ENCODE measurements around the gene RCSD1. TPM values are rescaled to one million over a fixed set of nuclear protein-coding genes. Genes with fewer than 3 reads are reported as not detected.

RCSD1 gene
- total RNA-seq, 4 donors from 2014 or later, result 7.1 to 14.2 (median 10.8) TPM

DNA sequence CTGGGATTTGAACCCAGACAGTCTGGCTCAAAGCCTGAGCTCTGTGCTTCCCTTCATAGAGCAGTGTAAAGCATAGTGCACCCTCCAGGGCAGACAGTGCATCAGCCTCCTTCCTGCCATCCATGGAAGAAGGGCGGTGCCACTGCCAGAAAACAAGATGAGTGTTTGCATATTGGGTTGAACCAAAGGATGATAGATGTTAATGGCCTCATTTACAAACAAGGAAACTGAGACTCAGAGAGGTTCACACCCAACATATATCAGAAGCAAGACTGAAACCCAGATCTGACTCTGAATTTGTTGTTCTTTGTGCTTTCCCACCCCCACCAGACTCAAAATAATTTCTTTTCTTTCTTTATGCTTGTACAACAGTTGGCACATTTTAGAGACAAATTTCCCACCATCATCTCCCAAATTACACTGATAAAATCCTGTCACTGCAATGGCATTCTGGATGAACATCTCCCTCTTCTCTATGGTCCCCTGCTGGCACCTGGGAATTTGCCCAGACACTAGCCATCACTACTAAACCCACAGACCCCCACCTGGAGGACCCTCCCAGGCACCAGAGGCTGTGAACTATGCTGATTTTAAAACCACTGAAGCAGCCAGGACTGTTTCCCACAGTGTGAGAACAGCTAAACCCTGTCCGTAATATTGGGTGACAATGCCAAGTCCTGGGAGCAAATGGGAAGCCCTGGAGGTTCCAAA, 46.3 kb downstream of the RCSD1 start:
- H3K9me3 ChIP-seq, result no peaks in the 10 kb centered on the region
- no peaks in the 10 kb centered on the region for H3K36me3 ChIP-seq
- no peak overlapping the region for H3K4me3 ChIP-seq (replicated peaks in 1 of 3)
- no peak for DNase-seq
- H3K4me1 ChIP-seq, result no peaks in the 10 kb centered on the region
- no peaks in the 10 kb centered on the region for H3K27me3 ChIP-seq
- H3K27ac ChIP-seq, result no peak overlapping the region
- TF ChIP-seq, protein P1, sequence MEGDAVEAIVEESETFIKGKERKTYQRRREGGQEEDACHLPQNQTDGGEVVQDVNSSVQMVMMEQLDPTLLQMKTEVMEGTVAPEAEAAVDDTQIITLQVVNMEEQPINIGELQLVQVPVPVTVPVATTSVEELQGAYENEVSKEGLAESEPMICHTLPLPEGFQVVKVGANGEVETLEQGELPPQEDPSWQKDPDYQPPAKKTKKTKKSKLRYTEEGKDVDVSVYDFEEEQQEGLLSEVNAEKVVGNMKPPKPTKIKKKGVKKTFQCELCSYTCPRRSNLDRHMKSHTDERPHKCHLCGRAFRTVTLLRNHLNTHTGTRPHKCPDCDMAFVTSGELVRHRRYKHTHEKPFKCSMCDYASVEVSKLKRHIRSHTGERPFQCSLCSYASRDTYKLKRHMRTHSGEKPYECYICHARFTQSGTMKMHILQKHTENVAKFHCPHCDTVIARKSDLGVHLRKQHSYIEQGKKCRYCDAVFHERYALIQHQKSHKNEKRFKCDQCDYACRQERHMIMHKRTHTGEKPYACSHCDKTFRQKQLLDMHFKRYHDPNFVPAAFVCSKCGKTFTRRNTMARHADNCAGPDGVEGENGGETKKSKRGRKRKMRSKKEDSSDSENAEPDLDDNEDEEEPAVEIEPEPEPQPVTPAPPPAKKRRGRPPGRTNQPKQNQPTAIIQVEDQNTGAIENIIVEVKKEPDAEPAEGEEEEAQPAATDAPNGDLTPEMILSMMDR (IDR thresholded peaks at IDR 0.05), result no peak
- no peak for TF ChIP-seq POLR2A (IDR thresholded peaks at IDR 0.05)
- WGBS, 2 donors, result 82 to 100% methylated on average over 1 to 2 of the region's 2 CpGs
- intact Hi-C loops (cut with DNase I), result no loop called here

DNA sequence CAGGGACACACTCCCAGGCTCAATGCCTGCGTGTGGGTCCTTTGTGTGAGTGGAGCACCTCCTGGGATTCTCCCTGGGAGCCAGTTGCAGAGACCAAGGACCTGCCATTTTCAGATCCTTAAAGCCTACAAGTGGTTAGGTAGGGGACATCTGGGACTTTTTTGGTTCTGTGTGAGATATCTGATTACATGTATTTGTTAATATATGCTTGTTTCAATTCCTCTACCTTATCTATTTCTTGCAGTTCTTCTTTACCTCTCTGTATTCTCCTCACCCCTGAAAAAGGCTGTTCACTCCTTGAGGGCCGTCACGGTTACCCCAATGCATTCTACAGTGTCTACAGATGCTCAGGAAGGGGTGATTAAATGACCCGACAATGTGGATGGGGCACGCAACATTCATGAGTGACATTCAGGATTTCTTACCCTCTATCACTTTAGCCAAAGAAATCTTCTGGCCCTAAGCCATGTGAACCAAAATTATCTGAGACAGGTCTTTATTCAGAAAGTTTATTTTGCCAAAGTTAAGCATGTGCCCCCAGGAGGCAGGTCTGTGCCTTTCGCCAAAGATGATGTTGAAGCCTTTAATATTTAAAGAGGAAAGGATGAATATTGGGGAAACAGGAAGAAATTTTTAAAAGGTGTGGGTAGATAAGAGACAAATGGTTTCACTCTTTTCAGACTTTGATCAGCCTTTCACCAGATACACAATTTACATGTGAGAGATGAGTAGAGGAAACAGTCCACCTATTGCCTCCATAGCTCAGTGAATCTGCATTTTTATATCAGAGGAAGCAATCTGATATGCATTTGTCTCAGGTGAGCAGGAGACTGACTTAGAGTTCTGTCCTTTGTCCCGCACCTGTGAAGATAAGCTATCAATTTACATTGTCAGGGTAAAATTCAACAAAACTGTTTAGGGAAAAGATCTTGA, 47.1 kb downstream of the RCSD1 start:
- no peak overlapping the region for H3K4me3 ChIP-seq (replicated peaks in 1 of 3)
- no peaks in the 10 kb centered on the region for H3K36me3 ChIP-seq
- 83 to 94% methylated on average over 7 of the region's 7 CpGs for WGBS, 2 donors
- H3K4me1 ChIP-seq, result no peaks in the 10 kb centered on the region
- no peak for DNase-seq
- no peaks in the 10 kb centered on the region for H3K9me3 ChIP-seq
- intact Hi-C loops (cut with DNase I), result no loop called here
- H3K27me3 ChIP-seq, result no peaks in the 10 kb centered on the region
- H3K27ac ChIP-seq, result no peak overlapping the region
- TF ChIP-seq, protein P1 (IDR thresholded peaks at IDR 0.05), result no peak
- no peak for TF ChIP-seq POLR2A (IDR thresholded peaks at IDR 0.05)

DNA sequence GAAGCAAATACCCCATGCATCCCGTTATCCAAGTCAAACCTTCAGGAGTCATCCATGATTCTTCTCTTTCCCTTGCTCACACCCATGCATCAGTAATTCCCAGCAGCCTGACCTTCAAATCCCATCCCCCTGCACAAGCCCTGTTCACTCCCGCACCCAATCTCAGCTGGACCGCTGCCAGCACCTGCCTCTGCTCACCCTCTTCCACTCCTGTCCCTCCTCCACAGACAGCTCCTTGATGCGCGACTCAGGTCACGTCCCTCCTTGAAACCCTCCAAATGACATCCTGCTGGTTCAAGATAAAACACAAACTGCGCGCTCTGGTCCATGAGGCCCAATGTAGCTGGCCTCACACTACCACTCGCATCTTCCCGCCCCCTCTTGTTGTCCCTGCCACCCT, 48.4 kb downstream of the RCSD1 start:
- WGBS, 2 donors, result 79 to 81% methylated on average over 10 of the region's 10 CpGs

DNA sequence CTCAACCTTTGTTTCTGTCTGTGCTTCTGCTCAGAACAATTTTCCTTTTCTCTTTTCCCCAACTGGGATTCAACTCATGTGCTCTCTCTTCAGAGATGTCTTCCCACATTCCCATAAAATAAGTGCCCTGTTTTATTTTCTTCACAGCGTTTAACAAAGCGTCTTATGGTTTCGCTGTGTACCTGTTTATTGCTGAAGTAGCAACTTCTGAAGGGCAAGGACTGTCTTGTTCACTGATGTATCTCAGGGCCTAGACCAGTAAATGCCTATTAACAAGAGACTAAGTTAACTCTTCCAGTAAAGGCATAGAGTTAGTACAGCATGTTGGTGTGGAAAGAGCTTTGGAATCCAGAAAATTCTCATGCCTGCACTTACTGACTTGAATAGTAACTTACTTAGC, 48.8 kb downstream of the RCSD1 start:
- no peak for DNase-seq
- 97 to 98% methylated on average over 3 of the region's 3 CpGs for WGBS, 2 donors
- Histone ChIP-seq H3K9me3 (no peaks in the 10 kb centered on the region), H3K36me3 (no peaks in the 10 kb centered on the region), H3K27ac (no peak overlapping the region), H3K4me3 (replicated peaks in 1 of 3) (no peak overlapping the region), H3K4me1 (no peaks in the 10 kb centered on the region), H3K27me3 (no peaks in the 10 kb centered on the region)
- intact Hi-C loops (cut with DNase I), result no loop called here
- TF ChIP-seq, protein P1 (IDR thresholded peaks at IDR 0.05), result no peak
- no peak for TF ChIP-seq POLR2A (IDR thresholded peaks at IDR 0.05)

More for the DNA sequence above, 48.4 kb downstream of the RCSD1 start:
- no peak overlapping the region for H3K27ac ChIP-seq
- H3K27me3 ChIP-seq, result no peaks in the 10 kb centered on the region
- H3K36me3 ChIP-seq, result no peaks in the 10 kb centered on the region
- H3K4me3 ChIP-seq (replicated peaks in 1 of 3), result no peak overlapping the region
- no peaks in the 10 kb centered on the region for H3K4me1 ChIP-seq
- intact Hi-C loops (cut with DNase I), result no loop called here
- TF ChIP-seq POLR2A (IDR thresholded peaks at IDR 0.05), result no peak
- TF ChIP-seq, protein P1 (IDR thresholded peaks at IDR 0.05), result no peak
- H3K9me3 ChIP-seq, result no peaks in the 10 kb centered on the region
- DNase-seq, result no peak

DNA sequence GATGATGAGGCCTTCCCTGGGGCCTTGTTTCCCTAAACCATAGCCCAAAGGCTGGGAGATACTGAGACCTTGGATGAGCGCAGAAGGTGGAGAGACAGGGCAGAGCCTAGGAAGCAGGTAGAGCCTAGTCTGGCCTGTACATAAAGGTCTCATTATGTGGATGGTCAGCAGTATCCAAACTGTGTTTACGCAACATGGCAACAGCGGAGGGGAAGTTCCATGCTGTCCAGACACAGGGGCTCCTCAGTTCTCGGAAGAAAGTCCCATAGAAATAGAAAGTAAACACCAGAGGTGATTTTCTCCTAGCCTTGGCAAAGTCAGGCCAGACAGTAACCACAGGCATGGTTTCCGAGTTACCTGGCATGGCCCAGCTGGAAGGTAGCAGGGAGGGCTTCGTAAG, 49.7 kb downstream of the RCSD1 start:
- no peak for TF ChIP-seq POLR2A (IDR thresholded peaks at IDR 0.05)
- TF ChIP-seq, protein P1 (IDR thresholded peaks at IDR 0.05), result no peak
- no peak overlapping the region for H3K4me3 ChIP-seq (replicated peaks in 1 of 3)
- DNase-seq, result no peak
- no peaks in the 10 kb centered on the region for H3K4me1 ChIP-seq
- no peaks in the 10 kb centered on the region for H3K36me3 ChIP-seq
- intact Hi-C loops (cut with DNase I), result no loop called here
- WGBS, 2 donors, result 92 to 97% methylated on average over 6 of the region's 6 CpGs
- H3K27ac ChIP-seq, result no peak overlapping the region
- no peaks in the 10 kb centered on the region for H3K27me3 ChIP-seq
- H3K9me3 ChIP-seq, result no peaks in the 10 kb centered on the region

Data from thyroid gland (tissue), 4 donors.